Sciatic nerve (tissue), 2 donors: ENCODE measurements around the gene OPHN1. TPM values are rescaled to one million over a fixed set of nuclear protein-coding genes. Genes with fewer than 3 reads are reported as not detected.
"Not testable (repeated sequence)": the region's sequence is repeated elsewhere in the genome, so short reads cannot be mapped to it uniquely, and the experiment has no call there.

Experiments
- ATAC-seq: fragments of 200-7000 bp; cut with Tn5 transposase; one replicate; pipeline ENCODE4 v1.9.1; 2020; ENCODE audit warnings: mild to moderate bottlenecking, moderate library complexity
- DNase-seq: peaks from one replicate; pipeline ENCODE4 v3.0.0-alpha.2; 2020; ENCODE audit warnings: low spot score
- intact Hi-C: fragments of 100-400 bp; cut with DNase I; formaldehyde crosslinking; loops from one replicate; pipeline ENCODE4 v1.14.2; 2022
- total RNA-seq: library from RNA; stranded (reverse); fragmentation: NEBNext Ultra II Directional; extraction: Animal tissue kit (Norgen Biotek cat#: 25700); gene quantifications from one replicate; pipeline ENCODE4 v1.2.1, GENCODE V29; 2021
- donor health status: DM: no; HTN: no; CAD: no.
- donor health status: DM: no; HTN: no; CAD: no.

The OPHN1 gene
- total RNA-seq, 1 donor from 2014 or later = 19.6 TPM

DNA sequence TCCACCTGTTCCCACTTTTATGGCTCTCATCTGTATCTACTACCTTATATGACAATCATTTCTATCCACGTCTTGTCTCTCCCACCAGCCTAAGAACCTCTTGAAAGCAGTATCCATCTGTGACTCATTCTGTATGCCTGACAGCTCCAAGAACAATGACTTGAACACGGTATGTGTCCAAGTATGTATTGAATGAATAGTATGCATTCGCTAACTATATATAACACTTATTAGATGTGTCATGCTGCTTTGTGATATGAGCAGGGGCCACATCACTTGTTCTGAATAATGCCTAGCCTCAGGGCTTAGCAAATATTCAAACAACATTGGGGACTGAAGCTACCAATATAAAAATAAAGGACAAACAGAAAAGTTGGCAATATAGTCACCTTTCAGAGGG, 4.9 kb downstream of the OPHN1 start:
- intact Hi-C loops = no loop called here
- ATAC-seq (no peak), DNase-seq (no peak)

DNA sequence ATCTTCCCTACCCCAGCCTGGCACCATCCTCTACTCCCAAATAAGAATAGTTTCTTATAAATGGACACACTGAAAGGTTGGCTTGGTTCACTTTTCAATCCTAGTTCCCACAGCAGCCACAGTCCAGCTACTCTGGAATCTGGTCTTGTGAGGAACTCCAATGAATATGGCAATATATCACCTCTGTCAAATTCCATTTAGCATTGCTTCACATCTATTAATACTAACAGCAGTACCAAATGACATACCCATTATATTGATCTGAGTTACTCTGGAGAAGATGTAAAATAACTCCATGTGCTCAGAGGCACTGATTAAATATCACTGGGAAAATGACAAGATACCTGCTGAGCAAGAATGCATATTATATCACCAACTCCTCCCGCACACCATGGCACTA, 8.6 kb downstream of the OPHN1 start:
- DNase-seq (no peak), ATAC-seq (peak; percentile 22)
- intact Hi-C loops = no loop called here

DNA sequence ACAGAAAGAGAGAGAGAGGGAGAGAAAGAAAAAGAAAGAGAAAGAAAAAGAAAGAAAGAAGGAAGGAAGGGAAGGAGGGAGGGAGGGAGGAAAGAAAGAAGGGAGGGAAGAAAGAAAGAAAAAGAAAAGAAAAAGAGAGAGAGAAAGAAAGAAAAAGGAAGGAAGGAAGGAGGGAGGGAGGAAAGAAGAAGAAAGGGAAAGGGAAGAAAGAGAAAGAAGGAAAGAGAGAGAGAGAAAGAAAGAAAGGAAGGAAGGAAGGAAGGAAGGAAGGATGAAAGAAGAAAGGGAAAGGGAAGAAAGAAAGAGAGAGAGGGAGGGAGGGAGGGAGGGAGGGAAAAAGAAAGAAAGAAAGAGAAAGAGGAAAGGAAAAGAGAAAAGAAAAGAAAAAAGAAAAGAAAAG, 10.8 kb downstream of the OPHN1 start:
- intact Hi-C loops = no loop called here
- DNase-seq = no peak
- no peak for ATAC-seq

DNA sequence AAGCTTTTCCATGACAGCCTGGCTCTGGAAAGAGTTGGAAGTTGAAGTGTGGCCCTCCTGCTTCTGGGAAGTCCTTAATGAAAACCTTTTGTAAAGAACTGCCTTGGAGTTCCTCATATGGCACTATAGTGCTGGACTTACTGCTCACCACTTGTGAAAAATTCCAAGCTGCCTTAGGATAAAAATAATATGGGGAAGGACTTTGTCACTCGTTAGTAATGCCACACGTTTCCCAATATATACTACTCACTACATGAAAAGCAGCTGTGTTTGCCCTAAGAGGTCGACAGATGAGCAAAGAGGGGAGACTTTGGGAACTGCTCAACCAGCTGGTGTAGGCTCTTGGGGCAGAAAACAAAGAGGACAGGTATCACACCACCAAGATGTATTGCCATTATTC, 11.7 kb downstream of the OPHN1 start:
- DNase-seq (no peak), ATAC-seq (no peak)
- intact Hi-C loops = no loop called here

DNA sequence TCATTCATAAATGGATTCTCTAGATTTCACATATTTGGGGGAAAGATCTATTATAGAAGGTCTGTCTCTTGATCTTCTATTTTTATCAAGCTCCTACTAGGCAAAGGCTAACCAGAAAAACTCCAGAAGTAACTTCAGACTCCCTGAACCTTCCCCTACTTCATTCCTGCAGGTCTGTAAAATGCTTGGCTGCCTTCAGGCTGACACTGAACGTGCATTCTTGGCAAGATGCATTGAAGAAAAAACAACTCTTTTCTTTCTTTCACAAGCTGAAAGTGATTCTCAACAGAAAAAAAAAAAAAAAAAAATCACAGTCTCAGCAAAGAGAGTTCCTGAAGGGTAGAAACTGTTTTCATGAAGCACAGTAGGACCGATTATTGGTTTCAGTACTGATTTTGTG, 12.7 kb downstream of the OPHN1 start:
- DNase-seq (no peak), ATAC-seq (peak; percentile 45)
- intact Hi-C loops = no loop called here

DNA sequence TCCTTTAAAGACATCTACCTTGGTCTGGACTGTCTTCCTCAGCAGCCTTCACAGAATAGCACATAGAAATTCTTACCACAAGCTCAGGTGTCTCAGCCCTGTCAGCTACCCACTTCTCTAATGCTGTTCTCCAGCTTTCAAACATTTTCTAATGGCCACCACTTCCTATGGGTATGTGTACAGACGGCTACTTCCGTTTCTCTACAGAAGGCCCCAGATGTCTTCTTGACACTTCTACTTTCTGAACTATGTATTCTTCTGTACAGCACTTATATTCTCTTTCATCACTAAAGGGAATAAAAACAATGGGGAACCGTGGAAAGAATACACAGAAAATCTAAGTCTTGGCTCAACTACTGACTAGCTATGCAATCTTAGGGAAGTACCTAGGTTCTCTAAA, 13.3 kb downstream of the OPHN1 start:
- intact Hi-C loops = no loop called here
- peak; percentile 23 for ATAC-seq
- no peak for DNase-seq

DNA sequence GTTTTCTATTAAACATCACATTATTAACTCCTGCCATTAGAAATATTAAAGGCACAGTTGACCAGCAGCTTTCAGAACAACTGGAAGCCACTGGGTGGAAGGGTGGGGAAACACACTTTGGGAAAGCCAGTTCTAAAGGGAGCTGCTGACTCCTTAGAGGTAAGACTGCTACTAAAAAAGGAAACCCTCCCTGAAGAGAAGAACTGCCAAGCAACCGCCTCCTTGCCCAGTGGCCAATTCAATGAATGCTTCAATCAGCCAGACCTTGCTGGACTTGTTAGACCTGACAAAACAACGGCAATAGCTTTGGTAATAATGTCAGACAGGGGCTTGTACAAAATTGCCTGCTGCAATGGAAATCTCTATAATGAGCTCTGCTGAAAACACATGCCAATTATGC, 15.6 kb downstream of the OPHN1 start:
- no peak for DNase-seq

DNA sequence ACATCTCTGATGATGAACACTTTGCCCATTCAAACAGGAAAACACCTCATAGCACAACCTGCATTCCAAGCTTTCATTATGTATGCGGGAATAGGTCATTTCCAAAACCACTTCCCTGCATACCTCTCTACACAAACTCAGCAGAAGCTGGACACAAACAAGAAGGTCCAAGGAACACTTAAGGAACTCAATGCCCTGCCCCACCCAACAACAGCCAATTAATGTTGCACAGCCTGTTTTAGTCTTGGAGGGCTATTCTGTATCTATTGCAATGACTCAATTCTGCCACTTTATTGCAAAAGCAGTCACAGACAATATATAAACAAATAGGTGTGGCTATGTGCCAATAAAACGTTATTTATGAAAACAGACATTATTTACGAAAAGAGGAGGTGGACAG, 16.7 kb downstream of the OPHN1 start:
- DNase-seq (no peak), ATAC-seq (no peak)
- intact Hi-C loops = no loop called here

More for the DNA sequence above, 15.6 kb downstream of the OPHN1 start:
- intact Hi-C loops = no loop called here
- no peak for ATAC-seq

DNA sequence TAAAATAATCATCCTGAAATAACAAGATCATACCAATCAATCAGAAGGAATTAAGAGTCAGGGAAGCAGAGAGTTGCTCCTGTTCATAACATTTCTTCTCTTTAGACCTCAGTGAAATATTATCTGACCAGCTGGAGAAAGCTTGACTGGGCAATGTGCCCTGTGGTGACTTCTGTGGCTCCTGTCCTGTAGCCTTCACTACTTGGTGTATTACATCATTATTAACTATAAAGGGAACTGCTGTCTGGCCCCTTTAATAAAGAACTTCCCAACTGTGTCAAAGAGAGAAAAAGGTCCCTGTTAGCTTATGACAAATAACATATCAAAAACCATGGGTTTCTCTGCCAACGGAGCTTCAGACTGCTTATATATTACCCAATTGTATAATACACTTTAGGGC, 18.0 kb downstream of the OPHN1 start:
- peak; percentile 79 for ATAC-seq
- no peak for DNase-seq
- intact Hi-C loops = no loop called here

DNA sequence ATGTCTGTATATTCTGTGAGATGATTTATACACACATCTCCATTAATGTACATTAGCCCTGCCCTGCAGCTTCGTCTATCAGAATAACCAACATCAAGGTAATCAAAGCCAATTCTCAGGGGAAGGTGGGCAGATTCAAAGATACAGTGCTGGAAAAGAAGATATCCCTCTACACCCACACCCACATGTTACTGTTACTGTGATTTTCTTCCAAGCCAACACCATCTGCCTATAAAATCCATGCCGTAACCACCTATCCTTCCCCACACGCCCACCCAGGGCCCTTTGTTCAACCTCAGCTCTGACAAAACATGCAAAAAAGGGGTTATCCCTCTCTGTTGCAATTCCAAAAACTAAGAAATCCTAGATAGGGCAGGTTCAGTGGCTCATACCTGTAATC, 20.0 kb downstream of the OPHN1 start:
- intact Hi-C loops = no loop called here
- ATAC-seq (no peak), DNase-seq (no peak)

DNA sequence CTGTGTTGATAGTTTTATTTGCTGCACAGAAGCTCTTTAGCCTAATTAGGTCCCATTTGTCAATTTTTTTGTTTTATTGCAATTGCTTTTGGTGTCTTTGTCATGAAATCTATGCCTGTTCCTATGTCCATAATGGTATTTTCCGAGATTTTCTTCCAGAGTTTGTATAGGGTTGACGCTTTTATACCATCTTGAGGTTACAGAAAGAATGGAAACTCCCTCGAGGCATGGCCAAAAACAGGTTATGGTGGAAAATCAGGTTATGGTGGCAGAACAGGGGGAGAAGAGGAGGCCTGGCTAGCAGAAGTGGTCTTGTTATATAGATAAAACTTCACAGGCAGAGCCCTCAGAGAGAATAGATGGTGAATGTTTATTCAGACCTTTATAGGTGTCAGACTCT, 21.6 kb downstream of the OPHN1 start:
- intact Hi-C loops = no loop called here
- DNase-seq (no peak), ATAC-seq (no peak)

DNA sequence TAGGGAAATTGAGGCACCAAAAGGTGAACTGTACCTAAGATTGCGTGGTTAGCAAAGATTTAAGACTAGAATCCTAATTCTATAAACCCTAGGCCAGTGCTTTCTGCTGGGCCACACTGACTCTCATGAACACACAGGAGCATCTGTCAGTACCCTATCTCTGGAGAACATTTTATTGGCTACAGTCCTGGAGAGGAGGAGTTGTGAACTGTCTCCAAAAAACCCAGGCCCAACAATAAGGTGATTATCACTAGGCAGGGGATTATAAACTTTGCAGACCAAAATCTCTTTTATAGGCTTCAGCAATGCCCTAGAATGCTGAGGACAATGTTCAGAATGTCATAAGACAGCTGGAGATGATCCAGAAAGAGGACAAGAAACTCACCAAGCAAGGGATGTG, 24.1 kb downstream of the OPHN1 start:
- ATAC-seq = peak; percentile 78
- intact Hi-C loops = no loop called here
- DNase-seq = no peak

DNA sequence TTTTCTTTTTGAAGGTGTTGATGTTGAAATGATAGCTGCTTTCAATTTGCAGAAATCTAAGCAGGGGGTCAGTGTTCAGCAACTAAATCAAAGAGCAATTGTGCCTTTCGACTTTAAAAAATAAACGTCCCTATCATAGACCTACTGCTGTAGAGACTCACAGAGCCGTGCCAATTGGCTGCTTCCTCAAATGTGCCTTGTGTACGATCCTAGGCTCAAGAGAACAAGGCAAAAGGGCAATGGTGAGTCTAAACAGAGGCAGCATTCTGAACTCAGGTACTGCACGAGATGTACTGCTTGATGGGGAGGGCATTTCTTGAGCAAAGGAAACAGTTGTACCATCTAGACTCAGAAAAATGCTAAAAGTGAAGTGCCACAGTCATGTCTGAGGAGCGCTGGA, 29.8 kb downstream of the OPHN1 start:
- ATAC-seq (peak; percentile 46), DNase-seq (no peak)
- intact Hi-C loops = no loop called here

DNA sequence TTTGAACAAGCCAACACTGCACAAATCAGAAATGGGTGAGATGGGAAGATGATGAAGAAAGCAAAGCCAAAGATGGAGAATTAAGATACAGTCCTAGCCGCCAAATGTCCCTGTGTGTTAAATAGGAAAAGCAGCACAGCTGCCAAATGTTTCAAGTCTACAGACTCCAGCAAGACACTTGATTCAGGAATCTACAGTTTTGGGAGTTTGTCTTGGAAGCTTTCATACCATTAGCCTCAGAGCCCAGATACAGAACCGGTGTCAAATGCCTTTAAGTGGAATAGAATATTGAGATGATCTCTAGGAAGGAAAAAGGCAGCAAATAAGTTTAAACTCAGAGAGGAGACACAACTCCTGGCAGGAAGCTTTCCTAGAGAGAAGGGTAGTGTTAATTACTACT, 30.3 kb downstream of the OPHN1 start:
- intact Hi-C loops = no loop called here
- peak; percentile 60 for ATAC-seq
- no peak for DNase-seq

DNA sequence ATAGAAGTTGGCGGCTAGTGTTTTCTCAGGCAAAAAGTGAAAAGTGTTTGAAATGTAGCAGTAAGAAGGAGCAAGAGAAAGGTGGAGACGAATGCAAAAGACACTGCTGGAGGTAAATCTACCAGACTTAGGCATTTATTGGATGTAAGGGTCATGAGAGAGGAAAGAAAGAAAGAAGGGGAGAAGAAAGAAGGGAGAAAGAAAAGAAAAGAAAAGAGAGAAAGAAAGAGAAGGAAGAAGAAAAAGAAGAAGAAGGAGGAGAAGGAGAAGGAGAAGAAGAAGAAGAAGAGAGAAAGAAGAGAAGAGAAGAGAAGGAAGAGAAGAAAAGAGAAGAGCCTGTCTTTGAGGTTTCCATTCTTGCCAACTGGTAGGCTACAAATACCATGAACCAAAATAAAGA, 31.2 kb downstream of the OPHN1 start:
- no peak for DNase-seq
- ATAC-seq = no peak

DNA sequence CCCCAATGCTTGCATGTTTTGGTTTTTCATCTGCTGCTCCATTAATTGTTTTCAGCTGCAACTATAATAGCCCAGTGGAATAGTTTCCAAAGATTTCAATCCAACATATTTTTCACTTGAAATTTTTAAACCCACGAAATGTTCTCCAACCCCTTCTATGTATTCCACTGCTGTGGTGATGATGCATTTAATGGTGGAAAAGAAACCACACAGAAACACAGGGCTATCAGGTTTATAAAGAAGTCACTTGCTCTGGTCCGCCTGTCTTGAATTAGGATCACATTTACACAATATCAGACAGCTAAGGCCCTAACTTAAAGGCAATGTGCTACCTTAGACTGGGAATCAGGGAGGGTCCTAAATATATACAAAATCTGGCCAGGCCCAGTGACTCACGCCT, 35.0 kb downstream of the OPHN1 start:
- DNase-seq (no peak), ATAC-seq (no peak)
- intact Hi-C loops = no loop called here

More for the DNA sequence above, 31.2 kb downstream of the OPHN1 start:
- intact Hi-C loops = no loop called here

DNA sequence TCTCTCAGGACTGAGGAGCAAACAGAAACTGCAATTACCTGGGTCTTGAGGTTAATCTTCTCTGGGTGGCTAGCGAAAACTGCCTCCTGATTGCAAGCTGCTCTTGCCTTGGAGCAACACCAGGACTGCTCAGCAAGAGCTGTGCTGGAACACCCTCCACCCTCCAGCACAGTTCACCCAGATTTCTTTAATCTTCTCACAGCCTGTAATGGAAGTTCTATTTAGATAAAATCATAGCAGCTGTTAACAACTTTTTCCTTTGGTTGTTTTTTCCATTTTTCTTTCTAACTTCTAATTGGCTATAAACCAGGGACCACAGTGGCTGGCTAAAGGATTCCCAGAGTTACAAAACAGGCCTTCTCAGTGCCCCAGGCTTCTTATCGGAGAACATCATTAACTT, 36.3 kb downstream of the OPHN1 start:
- peak; percentile 89 for ATAC-seq
- intact Hi-C loops = no loop called here
- DNase-seq = no peak

DNA sequence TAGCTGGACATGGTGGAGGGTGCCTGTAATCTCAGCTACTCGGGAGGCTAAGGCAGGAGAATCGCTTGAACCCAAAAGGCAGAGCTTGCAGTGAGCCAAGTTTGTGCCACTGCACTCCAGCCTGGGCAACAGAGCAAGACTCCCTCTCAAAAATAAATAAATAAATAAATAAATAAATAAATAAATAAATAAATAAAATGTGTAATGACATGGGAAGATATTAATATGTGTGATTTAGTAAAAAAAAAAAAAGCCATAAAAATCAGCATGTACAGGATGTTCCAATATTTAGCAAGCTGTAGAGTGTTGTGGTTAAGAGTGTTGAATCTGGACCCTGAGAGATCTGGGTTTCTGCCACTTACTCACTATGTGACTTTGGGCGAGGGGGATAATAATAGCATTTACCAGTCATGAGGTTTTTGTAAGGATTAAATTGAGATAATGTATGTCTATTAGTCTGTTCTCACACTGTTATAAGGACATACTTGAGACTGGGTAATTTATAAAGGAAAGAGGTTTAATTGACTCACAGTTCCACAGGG, 43.8 kb downstream of the OPHN1 start:
- ATAC-seq, DNase-seq, intact Hi-C loops: not testable (repeated sequence)

DNA sequence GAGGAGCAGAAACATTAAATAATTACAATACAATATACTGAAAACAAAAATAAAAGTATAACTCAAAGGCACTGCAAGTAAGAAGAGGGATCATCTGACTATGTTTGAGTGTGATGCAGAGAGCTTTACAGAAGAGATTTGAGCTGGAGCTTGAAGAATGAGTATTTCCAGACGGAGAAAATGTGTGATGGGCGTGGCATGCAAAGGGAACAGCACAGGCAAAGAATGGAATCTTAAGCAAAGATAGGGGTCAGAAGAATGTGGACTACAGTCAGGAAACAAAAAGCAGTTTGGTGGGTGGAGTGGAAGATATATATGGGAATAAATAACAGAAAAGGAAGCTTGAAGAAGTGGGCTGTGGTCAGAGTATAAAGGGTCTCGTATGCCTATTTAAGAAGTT, 45.5 kb downstream of the OPHN1 start:
- ATAC-seq = peak; percentile 37
- intact Hi-C loops = no loop called here

DNA sequence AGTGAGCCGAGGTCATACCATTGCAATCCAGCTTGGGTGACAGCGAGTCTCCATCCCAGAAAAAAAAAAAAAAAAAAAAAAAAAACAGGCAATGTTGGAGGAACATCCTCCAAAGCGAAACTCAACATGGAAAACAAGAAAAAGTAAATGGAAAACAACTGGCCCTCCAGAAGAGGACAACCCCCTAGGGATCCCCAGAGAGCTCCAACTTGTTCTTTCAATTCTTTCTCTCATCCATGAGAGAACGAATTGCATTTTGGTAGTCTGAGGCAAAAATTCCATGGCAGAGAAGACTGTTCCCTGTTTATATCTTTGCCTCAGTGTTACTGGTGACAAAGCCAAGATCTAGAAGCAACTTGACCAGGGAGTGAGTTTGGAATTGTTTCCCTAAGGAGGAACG, 49.8 kb downstream of the OPHN1 start:
- ATAC-seq (peak; percentile 75), DNase-seq (no peak)
- intact Hi-C loops = no loop called here

More for the DNA sequence above, 45.5 kb downstream of the OPHN1 start:
- no peak for DNase-seq

DNA sequence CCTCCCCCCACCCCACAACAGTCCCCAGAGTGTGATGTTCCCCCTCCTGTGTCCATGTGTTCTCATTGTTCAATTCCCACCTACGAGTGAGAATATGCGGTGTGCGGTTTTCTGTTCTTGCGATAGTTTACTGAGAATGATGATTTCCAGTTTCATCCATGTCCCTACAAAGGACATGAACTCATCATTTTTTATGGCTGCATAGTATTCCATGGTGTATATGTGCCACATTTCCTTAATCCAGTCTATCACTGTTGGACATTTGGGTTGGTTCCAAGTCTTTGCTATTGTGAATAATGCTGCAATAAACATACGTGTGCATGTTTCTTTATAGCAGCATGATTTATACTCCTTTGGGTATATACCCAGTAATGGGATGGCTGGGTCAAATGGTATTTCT, 55.7 kb downstream of the OPHN1 start:
- DNase-seq, ATAC-seq, intact Hi-C loops: not testable (repeated sequence)

DNA sequence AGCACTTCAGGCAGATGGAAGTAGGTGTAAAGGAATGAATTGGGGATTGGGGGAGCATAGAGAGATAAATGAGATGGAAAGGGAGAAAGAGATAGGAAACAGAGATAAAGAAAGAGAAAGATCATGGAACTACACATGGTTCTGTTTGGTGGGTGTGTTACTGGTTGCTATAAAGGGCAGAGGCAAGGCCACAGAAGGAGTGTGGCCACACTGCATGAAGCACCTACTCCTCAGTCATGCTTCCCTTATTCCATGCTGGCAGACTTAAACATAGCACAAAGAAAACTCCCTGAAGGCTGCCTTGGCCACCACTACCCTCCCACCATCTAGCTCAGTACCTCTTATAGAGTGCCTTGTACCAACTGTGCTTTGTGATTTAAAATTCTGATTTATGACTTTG, 56.9 kb downstream of the OPHN1 start:
- intact Hi-C loops = no loop called here
- ATAC-seq = no peak
- DNase-seq = no peak
